ENCODE results near the gene MYBPC3.

MYBPC3 gene

GRCh38 chr11:47383071-47383470 lies 30.6 kb upstream of the MYBPC3 start:
- DNase-seq: no peak

- no peak for DNase-seq
Observed at GRCh38 chr11:47380078-47380477, 27.6 kb upstream of the MYBPC3 start.

- no peak for DNase-seq
Observed at GRCh38 chr11:47379317-47379716, 26.8 kb upstream of the MYBPC3 start.

GRCh38 chr11:47378836-47379170 lies 26.3 kb upstream of the MYBPC3 start:
- DNase-seq: no peak

GRCh38 chr11:47378010-47378835 lies 25.7 kb upstream of the MYBPC3 start, which contains the start of gene SPI1:
Gene SPI1, minus strand, starts transcription at chr11:47378547. Its CDS starts 194 bp downstream, at chr11:47378353.
- no peak for DNase-seq

- DNase-seq: no peak
Observed at GRCh38 chr11:47377571-47378009, 25.1 kb upstream of the MYBPC3 start.

GRCh38 chr11:47376525-47377371 lies 24.2 kb upstream of the MYBPC3 start:
- DNase-seq: no peak

GRCh38 chr11:47376107-47376524 lies 23.6 kb upstream of the MYBPC3 start:
- no peak for DNase-seq

- DNase-seq: no peak
Observed at GRCh38 chr11:47375546-47376085, 23.1 kb upstream of the MYBPC3 start.

- no peak for DNase-seq
Observed at GRCh38 chr11:47375020-47375419, 22.5 kb upstream of the MYBPC3 start.

- no peak for DNase-seq
Observed at GRCh38 chr11:47374720-47375019, 22.2 kb upstream of the MYBPC3 start.

- peak; percentile 84 for DNase-seq
Observed at GRCh38 chr11:47373876-47374719, 21.6 kb upstream of the MYBPC3 start.

- no peak for DNase-seq
Observed at GRCh38 chr11:47372422-47372821, 19.9 kb upstream of the MYBPC3 start.

GRCh38 chr11:47369676-47370075 lies 17.2 kb upstream of the MYBPC3 start:
- DNase-seq: no peak

GRCh38 chr11:47366020-47366490 lies 13.6 kb upstream of the MYBPC3 start:
- DNase-seq: no peak

- no peak for DNase-seq
Observed at GRCh38 chr11:47361419-47361818, 8.9 kb upstream of the MYBPC3 start.

- no peak for DNase-seq
Observed at GRCh38 chr11:47360341-47360740, 7.8 kb upstream of the MYBPC3 start.

- DNase-seq: peak; percentile 4
Observed at GRCh38 chr11:47359586-47359985, 7.1 kb upstream of the MYBPC3 start.

GRCh38 chr11:47359162-47359561 lies 6.7 kb upstream of the MYBPC3 start:
- no peak for DNase-seq

GRCh38 chr11:47358731-47359051 lies 6.2 kb upstream of the MYBPC3 start:
- no peak for DNase-seq

- no peak for DNase-seq
Observed at GRCh38 chr11:47357985-47358730, 5.7 kb upstream of the MYBPC3 start.

- no peak for DNase-seq
Observed at GRCh38 chr11:47356998-47357329, 4.5 kb upstream of the MYBPC3 start.

Data from CD4-positive, alpha-beta T cell treated with Interleukin-10 for 1 hour (primary cell).